Measurements from ENCODE around the gene TBC1D2B. TPM values are rescaled to one million over a fixed set of nuclear protein-coding genes. Genes with fewer than 3 reads are reported as not detected.

Gene TBC1D2B
- total and polyA plus RNA-seq, 2 donors from 2014 or later: 8.5 to 41.6 TPM

DNA sequence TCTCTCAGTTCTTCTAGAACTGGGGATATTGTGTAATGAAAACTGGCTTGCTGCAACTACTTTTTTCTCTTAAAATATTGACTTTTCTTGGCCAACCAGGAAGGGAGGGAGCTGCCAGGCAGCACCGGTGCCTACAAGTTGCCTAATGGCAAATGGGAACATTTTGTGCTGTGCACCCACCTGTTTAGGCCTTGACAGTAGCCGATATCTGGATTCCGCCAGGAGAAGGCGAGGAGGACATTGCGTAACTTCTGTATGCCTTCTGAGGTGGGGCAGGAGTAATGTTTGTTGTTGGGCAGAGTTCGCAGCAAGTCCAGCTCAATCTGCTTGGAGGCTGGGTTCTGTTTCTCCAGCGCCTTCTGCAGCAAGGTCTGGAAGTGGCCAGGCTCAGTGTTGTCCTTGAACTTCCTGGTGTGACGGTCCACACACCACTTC is 64.9 kb downstream of the TBC1D2B start:
- Histone ChIP-seq H3K27me3 (ENCODE audit: control insufficient read depth, insufficient read depth, low read length) (no peaks in the 10 kb centered on the region), H3K27ac (ENCODE audit: low read depth in 2 of 2, low read length in 2 of 2) (no peak overlapping the region), H3K4me3 (ENCODE audit: low read length in 3 of 3) (no peak overlapping the region), H3K9me3 (ENCODE audit: control insufficient read depth in 2 of 3, insufficient read depth in 1 of 3, low read length in 3 of 3) (no peaks in the 10 kb centered on the region), H3K4me1 (ENCODE audit: control insufficient read depth in 2 of 3, insufficient read depth in 2 of 3, low read depth in 1 of 3, low read length in 3 of 3) (no peaks in the 10 kb centered on the region), H3K9ac (ENCODE audit: low read length in 3 of 3) (no peak overlapping the region), H3K36me3 (ENCODE audit: control insufficient read depth in 2 of 3, insufficient read depth in 3 of 3, low read length in 3 of 3) (peaks cover 3 to 47% (median 25%) of the 10 kb centered on the region in 3 donors)
- TF ChIP-seq, protein P1, sequence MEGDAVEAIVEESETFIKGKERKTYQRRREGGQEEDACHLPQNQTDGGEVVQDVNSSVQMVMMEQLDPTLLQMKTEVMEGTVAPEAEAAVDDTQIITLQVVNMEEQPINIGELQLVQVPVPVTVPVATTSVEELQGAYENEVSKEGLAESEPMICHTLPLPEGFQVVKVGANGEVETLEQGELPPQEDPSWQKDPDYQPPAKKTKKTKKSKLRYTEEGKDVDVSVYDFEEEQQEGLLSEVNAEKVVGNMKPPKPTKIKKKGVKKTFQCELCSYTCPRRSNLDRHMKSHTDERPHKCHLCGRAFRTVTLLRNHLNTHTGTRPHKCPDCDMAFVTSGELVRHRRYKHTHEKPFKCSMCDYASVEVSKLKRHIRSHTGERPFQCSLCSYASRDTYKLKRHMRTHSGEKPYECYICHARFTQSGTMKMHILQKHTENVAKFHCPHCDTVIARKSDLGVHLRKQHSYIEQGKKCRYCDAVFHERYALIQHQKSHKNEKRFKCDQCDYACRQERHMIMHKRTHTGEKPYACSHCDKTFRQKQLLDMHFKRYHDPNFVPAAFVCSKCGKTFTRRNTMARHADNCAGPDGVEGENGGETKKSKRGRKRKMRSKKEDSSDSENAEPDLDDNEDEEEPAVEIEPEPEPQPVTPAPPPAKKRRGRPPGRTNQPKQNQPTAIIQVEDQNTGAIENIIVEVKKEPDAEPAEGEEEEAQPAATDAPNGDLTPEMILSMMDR (IDR thresholded peaks at IDR 0.05; ENCODE audit: borderline replicate concordance, extremely low read depth, insufficient read depth): no peak
- intact Hi-C loops (cut with DNase I): no loop called here
- DNase-seq (no peak), FAIRE-seq (no peak)

DNA sequence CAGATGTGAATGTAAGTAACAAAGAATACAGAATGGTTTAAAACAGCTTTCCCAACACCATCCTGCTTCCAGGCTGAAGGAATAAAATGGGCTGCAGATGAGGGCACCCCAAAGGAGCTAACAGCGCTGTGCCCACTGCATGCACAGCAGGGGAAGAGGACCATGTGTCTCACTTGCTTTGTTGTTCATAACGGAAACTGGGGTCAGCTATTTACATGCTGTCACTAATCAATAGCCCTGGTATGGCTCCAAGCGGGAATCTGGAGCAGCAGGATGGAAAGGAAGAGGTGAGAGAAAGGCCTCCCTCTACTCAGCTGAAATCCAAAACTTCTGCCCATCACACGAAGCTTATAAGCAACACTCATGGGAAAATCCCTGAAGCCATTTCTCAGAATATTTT is 67.4 kb downstream of the TBC1D2B start:
- H3K4me1 ChIP-seq (ENCODE audit: control insufficient read depth in 2 of 3, insufficient read depth in 2 of 3, low read depth in 1 of 3, low read length in 3 of 3): peaks cover 0 to 7% (median 0%) of the 10 kb centered on the region in 3 donors
- H3K4me3 ChIP-seq (ENCODE audit: low read length in 3 of 3): no peak overlapping the region
- intact Hi-C loops (cut with DNase I): no loop called here
- TF ChIP-seq, protein P1 (IDR thresholded peaks at IDR 0.05; ENCODE audit: borderline replicate concordance, extremely low read depth, insufficient read depth): no peak
- DNase-seq (no peak), FAIRE-seq (no peak)
- no peaks in the 10 kb centered on the region for H3K9me3 ChIP-seq (ENCODE audit: control insufficient read depth in 2 of 3, insufficient read depth in 1 of 3, low read length in 3 of 3)
- H3K27me3 ChIP-seq (ENCODE audit: control insufficient read depth, insufficient read depth, low read length): no peaks in the 10 kb centered on the region
- H3K9ac ChIP-seq (ENCODE audit: low read length in 3 of 3): no peak overlapping the region
- no peak overlapping the region for H3K27ac ChIP-seq (ENCODE audit: low read depth in 2 of 2, low read length in 2 of 2)
- H3K36me3 ChIP-seq (ENCODE audit: control insufficient read depth in 2 of 3, insufficient read depth in 3 of 3, low read length in 3 of 3): peaks cover 3 to 38% (median 19%) of the 10 kb centered on the region in 3 donors

DNA sequence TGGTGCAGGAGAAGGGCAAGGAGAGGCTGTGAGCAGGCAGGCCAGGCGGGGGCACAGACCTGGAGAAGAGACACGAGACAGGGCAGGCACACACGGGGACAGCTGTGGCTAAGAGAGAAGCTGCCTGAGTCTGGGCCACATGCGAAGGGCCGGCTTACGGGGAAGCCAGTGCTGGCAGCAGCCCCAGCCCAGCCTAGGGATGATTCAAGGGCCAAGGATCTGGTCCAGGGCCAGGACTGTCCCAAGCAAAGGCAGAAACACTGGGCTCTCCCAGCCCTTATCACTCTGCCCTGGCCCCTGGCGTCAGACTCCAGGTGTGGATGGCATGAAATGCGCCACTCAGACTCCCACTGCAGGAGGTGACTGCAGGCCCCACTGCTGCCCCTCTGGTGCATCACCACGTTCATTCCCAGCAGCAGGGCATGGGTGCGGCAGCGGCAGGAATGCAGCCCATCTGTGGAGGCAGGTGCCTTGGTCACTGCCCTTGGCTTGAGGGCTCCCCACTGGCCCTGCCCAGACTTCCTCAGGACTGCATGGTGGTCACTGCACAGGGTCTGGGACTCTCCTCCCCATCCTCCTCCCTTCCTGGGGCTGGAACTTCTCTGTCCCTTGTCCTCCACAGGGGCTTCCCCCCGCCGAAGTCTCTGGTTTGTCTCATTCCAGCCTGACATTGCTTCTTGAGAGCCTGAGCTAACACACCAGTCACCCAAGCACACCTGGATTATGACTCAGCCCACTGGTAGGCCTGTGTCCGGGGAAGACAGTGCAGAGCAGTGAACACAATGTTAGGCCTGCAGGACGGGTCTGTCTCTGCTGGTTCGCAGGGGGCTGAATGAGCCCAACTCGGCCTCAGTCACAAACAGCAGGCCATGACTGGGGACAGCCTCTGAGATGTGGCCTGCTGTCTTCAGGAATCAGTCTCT is 69.3 kb downstream of the TBC1D2B start:
- Histone ChIP-seq H3K27ac (ENCODE audit: low read depth in 2 of 2, low read length in 2 of 2) (no peak overlapping the region), H3K27me3 (ENCODE audit: control insufficient read depth, insufficient read depth, low read length) (no peaks in the 10 kb centered on the region), H3K36me3 (ENCODE audit: control insufficient read depth in 2 of 3, insufficient read depth in 3 of 3, low read length in 3 of 3) (peaks cover 3 to 35% (median 19%) of the 10 kb centered on the region in 3 donors), H3K9ac (ENCODE audit: low read length in 3 of 3) (no peak overlapping the region), H3K9me3 (ENCODE audit: control insufficient read depth in 2 of 3, insufficient read depth in 1 of 3, low read length in 3 of 3) (no peaks in the 10 kb centered on the region), H3K4me1 (ENCODE audit: control insufficient read depth in 2 of 3, insufficient read depth in 2 of 3, low read depth in 1 of 3, low read length in 3 of 3) (peaks cover 0 to 7% (median 0%) of the 10 kb centered on the region in 3 donors), H3K4me3 (ENCODE audit: low read length in 3 of 3) (no peak overlapping the region)
- DNase-seq (peak in 1 of 5 donors; percentile 89), FAIRE-seq (no peak)
- intact Hi-C loops (cut with DNase I): no loop called here
- TF ChIP-seq, protein P1 (IDR thresholded peaks at IDR 0.05; ENCODE audit: borderline replicate concordance, extremely low read depth, insufficient read depth): no peak
